CD14-positive monocyte (primary cell): Measurements from ENCODE around the gene HTR3A. TPM values are rescaled to one million over a fixed set of nuclear protein-coding genes. Genes with fewer than 3 reads are reported as not detected.

Source experiments
- DNase-seq, 3 donors: peaks; one replicate each; pipeline ENCODE4 v3.0.0-alpha.2; 2011 to 2022
- H2AFZ ChIP-seq: 2 replicates; pipeline ENCODE4 v1.6.0; 2012; ENCODE audit warnings: mild to moderate bottlenecking, low read depth, low read length, inconsistent platforms; ENCODE audit not compliant: insufficient read depth, poor library complexity, severe bottlenecking
- H3K27ac ChIP-seq, 2 donors: 1 replicate in 1 of 2; 2 replicates in 1 of 2; pipeline ENCODE4 v1.5.1; 2012 to 2013; ENCODE audit warnings: low read length in 2 of 2, control low read depth in 1 of 2, inconsistent platforms in 1 of 2, low read depth in 1 of 2, mild to moderate bottlenecking in 1 of 2
- H3K27me3 ChIP-seq, 2 donors: one replicate each; pipeline versions ENCODE4 v1.6.0 to v1.6.1; 2011 to 2013; ENCODE audit warnings: low read length in 2 of 2; ENCODE audit not compliant: control insufficient read depth in 2 of 2, insufficient read depth in 2 of 2
- H3K36me3 ChIP-seq, 2 donors: replicated peaks in 1 of 2; 1 replicate in 1 of 2; 2 replicates in 1 of 2; pipeline versions ENCODE4 v1.5.1 to v1.6.1; 2012 to 2013; ENCODE audit warnings: low read length in 2 of 2, control low read depth in 1 of 2, inconsistent platforms in 1 of 2, mild to moderate bottlenecking in 1 of 2; ENCODE audit not compliant: insufficient read depth in 2 of 2, control insufficient read depth in 1 of 2
- H3K4me1 ChIP-seq, 2 donors: 1 replicate in 1 of 2; 2 replicates in 1 of 2; pipeline versions ENCODE4 v1.5.1 to v1.6.1; 2012 to 2013; ENCODE audit warnings: low read length in 2 of 2, control low read depth in 1 of 2, inconsistent platforms in 1 of 2, mild to moderate bottlenecking in 1 of 2, moderate library complexity in 1 of 2; ENCODE audit not compliant: insufficient read depth in 2 of 2, control insufficient read depth in 1 of 2
- H3K4me2 ChIP-seq: replicated peaks from 2 replicates; pipeline ENCODE3; 2012; ENCODE audit warnings: low read length, moderate library complexity, mild to moderate bottlenecking; ENCODE audit not compliant: poor library complexity, severe bottlenecking; ENCODE audit errors: extremely low read depth
- H3K4me3 ChIP-seq, 3 experiments: fragments of 200-600 bp in 1 of 3; sonication (generic) in 1 of 3; replicated peaks in 1 of 3; 1 replicate in 2 of 3; 2 replicates in 1 of 3; pipeline ENCODE4 v1.5.1; 2011 to 2013; ENCODE audit warnings: low read length in 3 of 3, mild to moderate bottlenecking in 3 of 3, control low read depth in 2 of 3, low read depth in 2 of 3, inconsistent platforms in 1 of 3, moderate library complexity in 1 of 3
- H3K79me2 ChIP-seq: 2 replicates; pipeline ENCODE4 v1.6.0; 2012; ENCODE audit warnings: mild to moderate bottlenecking, control low read depth, inconsistent platforms, low read length, moderate library complexity; ENCODE audit not compliant: insufficient read depth
- H3K9ac ChIP-seq: 2 replicates; pipeline ENCODE4 v1.6.0; 2017; ENCODE audit warnings: low read length, mild to moderate bottlenecking; ENCODE audit not compliant: insufficient read depth, poor library complexity, severe bottlenecking
- H3K9me3 ChIP-seq, 2 donors: replicated peaks in 1 of 2; 1 replicate in 1 of 2; 2 replicates in 1 of 2; pipeline versions ENCODE4 v1.5.1 to v1.6.1; 2012 to 2013; ENCODE audit warnings: low read length in 2 of 2, control low read depth in 1 of 2; ENCODE audit not compliant: control insufficient read depth in 1 of 2, insufficient read depth in 1 of 2
- H4K20me1 ChIP-seq: 2 replicates; pipeline ENCODE4 v1.6.0; 2012; ENCODE audit warnings: mild to moderate bottlenecking, low read length, control low read depth, moderate library complexity; ENCODE audit not compliant: insufficient read depth
- H3K27ac Mint-ChIP-seq, 7 donors: one replicate each; pipeline ENCODE4 v1.8.0; 2020; ENCODE audit warnings: mild to moderate bottlenecking in 7 of 7, mixed read lengths in 7 of 7, moderate library complexity in 6 of 7, inconsistent platforms in 2 of 7
- H3K27me3 Mint-ChIP-seq, 3 donors: one replicate each; pipeline ENCODE4 v1.8.0; 2021 to 2022; ENCODE audit warnings: low read depth in 3 of 3, mild to moderate bottlenecking in 3 of 3, mixed read lengths in 3 of 3, moderate library complexity in 3 of 3, inconsistent platforms in 1 of 3
- H3K36me3 Mint-ChIP-seq, 2 donors: one replicate each; pipeline ENCODE4 v1.8.0; 2020; ENCODE audit warnings: mixed read lengths in 2 of 2, inconsistent platforms in 1 of 2, mild to moderate bottlenecking in 1 of 2
- H3K4me1 Mint-ChIP-seq: one replicate; pipeline ENCODE4 v1.8.0; 2020; ENCODE audit warnings: mild to moderate bottlenecking, mixed read lengths
- H3K4me3 Mint-ChIP-seq, 2 donors: one replicate each; pipeline ENCODE4 v1.8.0; 2020; ENCODE audit warnings: mild to moderate bottlenecking in 2 of 2, mixed read lengths in 2 of 2, moderate library complexity in 1 of 2
- H3K9me3 Mint-ChIP-seq, 7 donors: one replicate each; pipeline ENCODE4 v1.8.0; 2020 to 2022; ENCODE audit warnings: mixed read lengths in 7 of 7, mild to moderate bottlenecking in 6 of 7, moderate library complexity in 6 of 7, inconsistent platforms in 2 of 7
- CTCF ChIP-seq: fragments of 200-600 bp; IDR thresholded peaks from one replicate; pipeline ENCODE4 v1.8.0; 2022; ENCODE audit warnings: antibody characterized with exemption, mild to moderate bottlenecking
- WGBS: methylation state at CpG from one replicate; pipeline ENCODE4 v1.1.5; 2013; ENCODE audit warnings: missing lambda C conversion rate; ENCODE audit not compliant: insufficient coverage; 5-methylcytosine and 5-hydroxymethylcytosine counted together
- intact Hi-C, 2 donors: fragments of 100-400 bp; cut with micrococcal nuclease; formaldehyde crosslinking; loops; one replicate each; pipeline versions ENCODE4 v1.15.0 to v1.15.1; 2023
- polyA plus RNA-seq, 3 donors: library from polyadenylated mRNA; depleted of rRNA in 1 of 3; unstranded in 2 of 3; stranded (reverse) in 1 of 3; fragments of 300-500 nt in 2 of 3; fragments of >200 nt in 1 of 3; fragmentation: Illumina TruSeq in 2 of 3; gene quantifications; 1 replicate in 2 of 3; 2 replicates in 1 of 3; pipeline ENCODE4 v1.2.3, GENCODE V29; 2012 to 2021

The HTR3A gene
- polyA plus RNA-seq, 3 donors, result not detected

GRCh38 chr11:113991170-113991569 lies 16.3 kb downstream of the HTR3A start:
- Mint-ChIP-seq H3K27ac (no peak overlapping the region), H3K36me3 (no peaks in the 10 kb centered on the region), H3K4me3 (no peak overlapping the region), H3K9me3 (peaks cover 0 to 2% (median 0%) of the 10 kb centered on the region in 7 donors), H3K27me3 (peaks cover 9 to 22% (median 16%) of the 10 kb centered on the region in 3 donors), H3K4me1 (no peaks in the 10 kb centered on the region)
- no peaks in the 10 kb centered on the region for H3K4me1 ChIP-seq
- H3K27me3 ChIP-seq, result peaks cover 0 to 5% of the 10 kb centered on the region in 2 donors
- H2AFZ ChIP-seq, result no peak overlapping the region
- H3K4me2 ChIP-seq, result no peak overlapping the region
- 8% methylated on average over 2 of the region's 4 CpGs for WGBS
- no peak overlapping the region for H3K9ac ChIP-seq
- H3K36me3 ChIP-seq, result no peaks in the 10 kb centered on the region
- TF ChIP-seq CTCF, result no peak
- no peak overlapping the region for H3K27ac ChIP-seq
- no peak for DNase-seq
- intact Hi-C loops, result no loop called here
- H3K9me3 ChIP-seq, result no peaks in the 10 kb centered on the region
- no peak overlapping the region for H3K4me3 ChIP-seq
- H3K79me2 ChIP-seq, result no peaks in the 10 kb centered on the region
- no peaks in the 10 kb centered on the region for H4K20me1 ChIP-seq

- Histone ChIP-seq H2AFZ (no peak overlapping the region), H3K4me2 (no peak overlapping the region), H3K36me3 (no peaks in the 10 kb centered on the region), H4K20me1 (no peaks in the 10 kb centered on the region), H3K27ac (no peak overlapping the region), H3K9me3 (no peaks in the 10 kb centered on the region), H3K4me3 (no peak overlapping the region), H3K79me2 (no peaks in the 10 kb centered on the region), H3K4me1 (no peaks in the 10 kb centered on the region), H3K9ac (no peak overlapping the region), H3K27me3 (peaks cover 0 to 5% of the 10 kb centered on the region in 2 donors)
- 63% methylated on average over 6 of the region's 7 CpGs for WGBS
- Mint-ChIP-seq H3K27me3 (peaks cover 9 to 18% (median 18%) of the 10 kb centered on the region in 3 donors), H3K36me3 (no peaks in the 10 kb centered on the region), H3K4me3 (no peak overlapping the region), H3K4me1 (no peaks in the 10 kb centered on the region), H3K27ac (no peak overlapping the region), H3K9me3 (peaks cover 0 to 2% (median 0%) of the 10 kb centered on the region in 7 donors)
- DNase-seq, result no peak
- intact Hi-C loops, result no loop called here
- TF ChIP-seq CTCF, result no peak
These were observed 17.0 kb downstream of the HTR3A start for GRCh38 chr11:113991718-113992458.
